CD4-positive, alpha-beta T cell treated with Interleukin-6 for 4 hours (primary cell): ENCODE data around the gene CFAP97D1.

ENCODE experiments used
- DNase-seq: peaks from one replicate; pipeline ENCODE4 v3.0.0-alpha.2; 2020; ENCODE audit warnings: mixed read lengths

Gene CFAP97D1

DNA sequence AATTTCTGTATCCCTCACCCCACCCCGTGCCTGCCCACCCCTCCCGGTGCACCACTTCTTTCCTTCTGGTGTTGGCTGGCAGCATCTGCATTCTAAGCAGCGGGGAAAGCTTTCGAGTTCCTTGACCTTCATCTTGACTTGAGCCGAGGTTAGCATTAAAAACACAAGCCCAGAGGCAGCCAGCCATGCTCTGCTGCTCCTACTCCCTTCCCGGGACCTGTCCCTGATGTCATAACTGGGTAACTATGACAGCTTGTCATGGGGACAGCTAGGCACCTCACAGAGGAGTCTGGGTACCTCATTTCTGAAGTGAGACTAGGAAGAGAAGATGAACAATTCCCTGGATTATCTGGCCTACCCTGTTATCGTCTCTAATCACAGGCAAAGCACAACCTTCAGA is at the start of gene CFAP97D1:
Gene CFAP97D1 (plus strand): TSS at position 301 of the 400 bp plus-strand sequence. CDS start 28 bp downstream, at position 329.
- no peak for DNase-seq

DNA sequence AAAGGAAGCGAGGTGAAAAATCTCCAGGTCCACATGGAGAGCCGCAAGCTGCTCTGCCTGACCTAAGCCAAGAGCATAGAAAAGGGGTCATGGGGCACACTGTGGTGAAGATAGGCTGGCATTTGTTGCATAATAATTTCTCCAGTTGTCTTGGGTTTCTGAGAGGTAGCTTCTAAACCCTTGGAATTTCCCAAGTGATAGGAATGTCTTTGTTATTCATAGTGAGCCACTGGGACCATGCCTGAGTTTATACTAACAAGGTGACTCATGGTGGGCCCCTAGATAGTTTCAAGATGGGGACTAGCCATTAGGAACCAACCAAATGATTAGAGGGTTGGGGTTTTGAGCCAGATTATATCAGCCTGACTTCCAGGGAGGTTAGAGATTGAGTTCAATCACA is 47.3 kb upstream of the CFAP97D1 start:
- no peak for DNase-seq

DNA sequence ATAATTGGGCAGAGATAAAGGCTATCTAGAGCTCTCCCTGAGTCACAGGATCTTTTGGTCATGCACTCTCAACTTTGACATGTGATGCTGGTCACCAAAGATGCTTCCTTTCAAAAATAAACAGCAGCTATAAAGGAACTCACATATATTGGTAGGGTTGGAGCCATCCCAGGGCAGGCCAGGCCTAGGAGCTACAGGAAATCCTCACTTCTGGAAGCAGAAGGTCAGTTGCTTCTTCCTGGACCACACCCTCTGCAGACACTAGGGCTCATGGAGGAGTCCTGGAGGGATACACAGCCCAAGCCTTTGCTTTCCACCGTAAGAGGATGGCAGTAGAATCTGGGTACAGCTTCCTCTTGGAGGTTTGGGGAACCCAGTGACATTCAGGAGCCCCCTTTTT is 46.3 kb upstream of the CFAP97D1 start:
- no peak for DNase-seq

DNA sequence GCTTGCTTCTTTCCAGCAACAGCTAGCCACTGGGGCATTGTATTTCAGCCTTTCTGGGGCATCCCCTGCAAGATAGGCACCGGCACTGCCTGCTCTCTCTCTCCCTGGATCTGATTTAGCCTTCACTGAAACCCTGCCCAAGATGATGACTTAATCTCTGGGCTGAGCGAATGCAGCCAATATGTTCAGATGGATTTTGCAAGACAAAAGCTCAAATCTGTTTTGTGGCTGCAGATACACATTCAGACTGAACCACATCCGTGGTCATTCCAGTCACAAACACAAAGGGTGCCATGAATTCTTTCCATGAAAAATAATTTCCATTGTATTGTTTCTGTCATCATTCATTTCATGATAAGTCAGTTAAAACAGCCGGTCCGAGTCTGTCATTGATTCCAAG is 45.9 kb upstream of the CFAP97D1 start:
- no peak for DNase-seq

DNA sequence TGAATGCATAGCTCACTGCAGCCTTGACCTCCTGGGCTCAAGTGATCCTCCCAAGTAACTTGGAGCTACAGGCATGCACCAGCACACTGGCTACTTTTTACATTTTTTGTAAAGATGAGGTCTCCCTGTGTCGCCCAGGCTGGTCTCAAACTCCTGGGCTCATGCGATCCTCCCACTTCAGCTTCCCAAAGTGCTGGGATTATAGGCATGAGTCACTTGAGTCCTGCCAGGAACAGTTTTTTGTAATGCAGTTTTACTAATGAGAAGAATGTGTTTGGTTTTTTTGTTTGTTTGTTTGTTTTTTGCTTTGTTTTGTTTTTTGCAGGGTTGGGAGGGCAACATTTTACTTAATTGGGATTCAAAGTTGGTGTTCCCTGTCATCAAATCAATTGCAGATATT is 43.8 kb upstream of the CFAP97D1 start:
- DNase-seq = no peak

DNA sequence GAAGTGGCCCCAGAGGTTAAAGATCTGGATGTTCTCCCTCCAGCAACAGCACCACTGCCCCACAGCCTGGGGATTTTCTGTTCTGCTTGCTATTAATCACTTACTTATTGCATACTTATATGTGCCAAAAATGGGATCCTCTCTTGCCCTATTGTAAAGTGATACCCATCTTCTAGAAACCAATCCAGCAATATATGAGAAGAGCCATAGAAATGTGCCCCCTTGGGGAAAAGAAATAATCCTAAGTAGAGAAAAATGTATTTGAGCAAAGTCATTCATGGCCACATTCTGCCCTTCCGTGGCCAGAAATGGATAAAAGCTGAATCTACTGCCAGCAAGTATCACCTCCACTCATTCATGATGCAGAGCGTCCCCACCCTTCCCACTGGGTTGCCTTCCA is 42.5 kb upstream of the CFAP97D1 start:
- no peak for DNase-seq

DNA sequence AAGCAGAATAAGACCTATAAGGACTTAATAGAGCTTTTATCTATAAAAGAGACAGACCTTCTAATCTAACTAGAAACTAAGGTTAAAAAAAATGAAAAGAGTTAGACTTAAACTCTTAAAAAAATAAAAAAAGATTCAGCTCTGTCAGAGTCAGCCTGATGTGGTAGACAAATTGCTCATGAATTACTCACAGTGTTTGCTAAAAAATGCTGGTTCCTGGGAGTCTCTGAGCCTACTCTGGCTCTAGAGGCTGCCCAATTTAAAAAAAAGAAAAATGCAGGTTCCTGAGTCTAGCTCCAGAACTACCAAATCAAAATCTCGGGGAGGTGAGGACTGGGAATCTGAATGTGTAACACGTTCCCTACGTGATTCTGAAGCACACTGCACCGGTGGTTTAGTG is 39.7 kb upstream of the CFAP97D1 start:
- DNase-seq = no peak

DNA sequence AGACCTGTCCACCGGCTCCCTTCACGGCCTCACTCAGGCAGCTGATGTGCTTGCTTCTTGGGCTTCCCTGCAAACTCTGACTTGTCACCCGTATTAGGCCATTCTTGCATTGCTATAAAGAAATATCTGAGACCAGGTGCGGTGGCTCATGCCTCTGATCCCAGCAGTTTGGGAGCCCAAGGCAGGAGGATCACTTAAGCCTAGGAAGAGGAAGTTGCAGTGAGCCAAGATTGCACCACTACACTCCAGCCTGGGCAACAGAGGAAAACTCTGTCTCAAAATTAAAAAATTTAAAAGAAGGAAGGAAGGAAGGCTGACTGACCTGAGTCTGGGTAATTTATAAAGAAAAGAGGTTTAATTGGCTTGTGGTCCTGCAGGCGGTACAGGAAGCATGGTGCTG is 38.6 kb upstream of the CFAP97D1 start:
- DNase-seq = no peak

DNA sequence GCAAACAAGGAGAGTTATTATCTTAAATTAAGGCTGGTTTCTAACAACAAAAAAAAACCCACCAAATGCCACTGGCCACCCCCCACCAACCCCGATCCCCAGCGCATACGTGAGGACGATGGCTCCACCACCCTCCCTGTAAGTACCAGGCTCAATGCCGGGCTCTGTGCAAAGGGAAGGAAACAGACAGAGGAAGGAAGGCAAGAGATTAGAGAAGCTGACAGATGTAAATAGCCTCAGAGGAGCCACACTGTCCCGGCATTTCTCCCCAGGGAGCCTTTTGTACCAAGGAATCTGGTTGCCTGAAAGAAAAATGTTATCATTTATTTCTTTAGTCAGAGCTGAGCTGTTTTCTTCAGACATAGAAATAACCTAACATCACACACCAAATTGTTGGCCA is 34.7 kb upstream of the CFAP97D1 start:
- DNase-seq = no peak

DNA sequence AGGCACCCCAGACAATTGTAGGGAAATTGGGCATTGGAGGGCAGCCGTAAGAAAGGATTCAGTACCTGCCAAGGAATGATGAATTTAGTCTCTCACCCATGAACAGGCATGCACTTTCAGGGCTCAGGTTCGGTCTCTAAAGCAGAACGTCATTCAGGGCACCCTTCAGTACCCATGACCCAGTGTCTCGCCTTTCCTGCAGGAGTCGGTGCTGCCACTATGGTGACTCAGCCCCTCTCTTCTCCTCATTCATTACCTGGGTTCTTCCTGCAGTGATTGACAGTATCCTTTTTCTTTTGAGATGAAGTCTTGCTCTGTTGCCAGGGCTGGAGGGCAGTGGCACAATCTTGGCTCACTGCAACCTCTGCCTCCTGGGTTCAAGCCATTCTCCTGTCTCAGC is 30.1 kb upstream of the CFAP97D1 start:
- DNase-seq = no peak

DNA sequence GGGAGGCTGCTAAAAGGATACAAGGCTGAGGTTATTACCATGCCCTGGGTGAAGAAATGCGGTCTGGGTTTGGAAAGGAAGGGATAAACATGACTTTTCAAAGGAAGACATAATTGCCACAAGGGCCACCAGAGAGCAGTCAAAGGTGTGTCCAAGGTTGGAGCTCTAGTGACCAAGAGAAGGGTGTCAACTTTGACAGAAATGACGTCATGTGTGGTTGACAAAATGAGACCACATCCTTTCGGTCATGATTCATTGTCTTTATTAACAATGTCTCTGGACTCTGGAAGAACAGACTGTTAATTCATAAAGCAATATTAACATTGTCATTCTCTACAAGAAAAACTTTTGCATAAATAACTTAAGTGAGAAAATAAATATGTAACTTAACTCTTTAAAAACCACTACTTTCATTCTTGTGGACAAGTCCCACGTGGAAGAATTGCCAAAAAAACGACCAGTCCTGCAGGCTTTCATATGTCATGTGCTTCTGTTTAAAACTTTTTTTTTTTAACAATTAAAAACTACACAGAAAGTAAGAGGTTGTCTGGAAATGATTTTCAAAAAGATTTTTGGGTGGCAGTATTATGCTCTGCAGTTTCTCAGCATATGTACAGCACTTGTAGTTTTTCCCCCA is 26.6 kb upstream of the CFAP97D1 start:
- no peak for DNase-seq

DNA sequence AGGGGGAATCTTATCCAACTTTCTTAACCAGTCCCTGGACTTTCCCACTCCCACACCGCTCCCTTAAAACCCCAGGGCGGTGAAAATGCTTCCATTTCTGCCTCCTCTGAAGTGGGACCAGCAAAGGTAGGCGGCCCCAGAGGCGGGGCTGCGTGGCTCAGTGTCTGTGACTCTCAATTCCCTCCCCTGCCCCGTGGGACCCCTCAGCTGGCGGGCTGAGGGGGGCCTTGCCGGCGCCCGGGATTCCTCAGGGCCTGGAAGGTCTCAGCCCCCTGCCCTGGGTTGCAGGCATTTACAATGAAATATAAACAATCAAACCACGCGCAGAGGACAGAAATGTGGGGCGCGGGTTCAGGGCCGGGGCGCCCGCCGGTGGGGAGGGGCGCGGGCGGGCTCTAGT is 25.3 kb upstream of the CFAP97D1 start:
- no peak for DNase-seq

DNA sequence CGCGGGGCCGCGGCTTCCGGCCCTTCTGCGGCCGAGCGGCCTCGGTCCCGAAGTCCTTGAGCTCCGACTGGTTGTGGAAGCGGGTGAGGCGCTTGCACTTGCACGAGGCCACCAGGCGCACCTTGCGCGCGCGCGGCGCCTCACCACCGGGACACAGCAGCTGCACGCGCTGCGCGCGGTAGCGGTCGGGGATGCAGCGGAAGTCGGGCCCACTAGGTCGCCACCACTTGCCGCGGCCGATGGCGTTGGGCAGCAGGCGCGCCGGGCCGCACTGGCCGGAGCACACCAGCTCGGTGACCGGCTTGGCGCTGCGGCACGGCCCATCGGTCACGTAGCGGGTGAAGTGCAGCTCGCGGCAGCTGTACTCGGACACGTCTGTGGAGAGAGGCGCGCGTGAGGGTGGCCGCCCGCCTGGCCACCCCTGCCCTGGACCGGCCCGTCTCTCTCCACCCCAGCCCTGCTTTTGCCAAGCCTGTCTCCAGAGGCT is 24.8 kb upstream of the CFAP97D1 start:
- no peak for DNase-seq

DNA sequence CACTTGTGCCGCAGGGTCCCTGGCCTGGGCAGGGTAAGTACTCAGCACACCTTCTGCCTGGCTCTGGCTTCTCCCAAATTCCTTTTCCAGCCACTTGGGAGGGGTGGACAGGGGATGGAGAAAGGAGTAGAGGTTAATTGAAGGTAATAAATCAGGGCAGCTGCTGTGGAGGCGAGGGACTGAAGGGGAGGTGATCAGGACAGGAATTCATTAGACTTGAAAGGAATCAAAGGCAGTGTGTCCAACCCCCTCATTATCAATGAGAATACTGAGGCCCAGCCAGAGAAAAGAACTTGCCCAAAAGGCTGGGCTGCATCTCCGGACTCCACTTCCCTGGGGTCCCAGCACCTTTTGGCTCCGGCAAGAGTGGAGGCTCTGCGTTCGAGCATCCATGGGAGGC is 24.0 kb upstream of the CFAP97D1 start:
- no peak for DNase-seq

DNA sequence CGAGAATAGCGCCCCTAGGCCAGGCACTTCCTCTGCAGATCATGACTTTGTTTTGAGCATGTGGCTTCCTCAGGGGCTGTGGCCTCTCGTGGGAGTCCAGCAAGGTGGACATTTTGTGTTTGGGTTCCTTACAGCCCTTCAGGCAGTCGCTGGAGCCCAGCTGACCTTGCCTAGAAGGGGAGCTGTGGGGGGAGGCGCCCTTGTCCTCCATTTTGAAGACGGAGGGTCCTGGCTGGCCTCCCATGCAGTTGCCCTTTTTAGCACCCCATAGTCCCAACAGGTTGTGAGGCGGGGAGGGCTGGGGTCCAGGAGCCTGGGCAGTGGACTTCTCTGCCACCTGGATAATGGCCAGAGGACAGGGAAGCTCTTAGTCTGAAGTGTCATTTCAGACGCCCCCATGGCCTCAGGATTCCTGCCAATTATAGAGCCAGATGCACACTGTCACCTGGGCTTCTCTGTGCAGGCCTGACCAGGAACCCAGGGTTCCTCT is 23.0 kb upstream of the CFAP97D1 start:
- no peak for DNase-seq

DNA sequence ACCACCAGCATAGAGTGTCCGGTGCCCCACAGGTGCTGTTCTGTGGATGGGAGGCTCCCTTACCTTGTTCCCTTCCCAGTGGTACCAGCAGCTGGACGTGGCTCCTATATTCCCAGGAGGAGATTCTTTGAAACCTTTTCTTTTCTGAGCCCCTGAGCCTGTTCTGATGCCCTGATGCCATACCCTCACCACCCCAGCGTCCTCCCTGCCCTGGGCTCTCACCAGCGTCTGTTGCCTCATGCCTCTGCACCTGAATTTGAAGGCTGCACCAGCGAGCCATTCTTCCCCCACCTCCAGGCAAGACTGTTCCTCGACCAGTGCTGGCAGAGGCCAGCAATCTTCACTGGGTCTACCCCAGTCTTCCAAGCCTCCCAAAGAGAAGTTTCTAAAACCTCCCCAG is 22.1 kb upstream of the CFAP97D1 start:
- DNase-seq = no peak

DNA sequence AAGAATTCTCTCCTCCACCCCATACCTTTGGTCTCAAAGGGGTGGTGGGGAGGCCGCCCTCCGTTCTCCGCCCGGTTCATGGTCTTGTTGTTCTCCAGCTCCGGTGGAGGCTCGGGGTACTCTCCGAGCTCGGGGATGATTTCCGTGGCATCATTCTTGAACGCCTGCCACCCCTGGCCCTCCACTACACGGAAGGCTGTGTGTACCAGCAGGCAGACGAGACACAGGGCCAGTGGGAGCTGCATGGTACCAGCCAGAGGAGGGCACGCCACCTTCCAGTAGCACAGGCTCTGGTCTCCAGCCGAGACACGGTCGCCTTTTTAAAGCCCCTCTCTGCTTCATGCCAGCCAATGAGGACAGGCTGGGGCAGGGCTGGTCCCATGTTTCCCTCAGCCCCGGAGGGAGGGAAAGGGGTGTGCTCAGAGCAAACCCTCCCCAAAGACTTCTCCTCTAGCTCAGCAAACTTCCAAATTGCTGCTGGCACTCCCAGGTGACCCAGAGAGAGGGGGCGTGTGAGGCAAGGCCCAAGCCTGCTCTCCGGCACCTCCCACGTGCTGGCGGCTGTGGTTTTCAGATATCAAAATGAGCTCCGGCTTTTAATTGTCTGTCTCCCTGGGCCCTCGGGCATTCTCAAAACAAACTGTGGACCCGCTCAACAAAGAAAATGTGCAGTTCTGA is 21.6 kb upstream of the CFAP97D1 start, which contains the start of gene SOST:
Gene SOST (minus strand): TSS at position 295 of the 678 bp plus-strand sequence. CDS start 50 bp downstream, at position 245.
- no peak for DNase-seq

DNA sequence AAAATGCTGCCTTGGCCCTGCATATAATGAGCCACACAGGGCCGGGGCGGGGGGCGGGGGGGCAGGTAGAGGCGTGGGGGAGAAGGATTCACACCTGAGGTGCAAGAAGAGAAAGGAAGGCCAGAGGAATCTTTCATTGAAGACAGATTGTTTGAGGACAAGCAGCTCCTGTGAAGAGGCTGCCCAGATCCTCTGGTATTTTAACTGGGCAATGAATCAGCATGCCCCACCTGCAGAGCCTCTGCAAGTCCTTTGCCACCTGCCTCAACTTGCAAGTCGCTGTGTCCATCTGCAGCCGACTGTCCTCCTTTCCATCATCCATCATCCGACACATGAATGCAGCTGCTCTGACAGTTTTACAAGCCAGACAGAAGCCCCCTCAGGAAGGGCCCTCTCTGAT is 20.4 kb upstream of the CFAP97D1 start:
- DNase-seq = no peak

DNA sequence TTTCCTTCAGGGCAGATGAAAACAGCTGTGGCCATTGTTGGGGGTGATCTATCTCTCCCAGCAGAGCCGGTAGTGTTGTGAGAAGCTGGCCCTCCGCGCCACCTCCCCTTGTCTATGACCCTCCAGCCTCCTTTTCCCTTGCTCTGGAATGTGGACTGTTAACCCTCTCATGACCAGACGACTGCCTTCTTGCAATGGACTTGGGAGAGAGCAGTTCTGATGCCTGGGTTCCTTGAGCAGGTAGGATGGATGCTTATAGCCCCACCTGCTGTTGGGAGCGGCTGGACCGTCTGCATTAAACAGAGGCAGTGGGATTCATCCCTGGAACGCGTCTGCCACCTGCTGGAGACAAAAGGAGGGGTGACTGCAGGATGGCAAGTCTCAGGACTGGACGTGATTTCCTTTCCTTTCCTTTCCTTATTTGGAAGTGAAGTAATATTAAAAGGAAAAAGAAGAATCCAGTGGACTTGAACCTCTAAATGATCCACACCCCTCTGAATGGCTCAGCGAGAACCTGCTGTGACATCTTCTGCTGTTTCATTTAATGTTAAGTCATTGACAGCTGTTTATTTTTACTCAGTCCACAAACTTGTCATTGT is 19.9 kb upstream of the CFAP97D1 start:
- peak; percentile 92 for DNase-seq

DNA sequence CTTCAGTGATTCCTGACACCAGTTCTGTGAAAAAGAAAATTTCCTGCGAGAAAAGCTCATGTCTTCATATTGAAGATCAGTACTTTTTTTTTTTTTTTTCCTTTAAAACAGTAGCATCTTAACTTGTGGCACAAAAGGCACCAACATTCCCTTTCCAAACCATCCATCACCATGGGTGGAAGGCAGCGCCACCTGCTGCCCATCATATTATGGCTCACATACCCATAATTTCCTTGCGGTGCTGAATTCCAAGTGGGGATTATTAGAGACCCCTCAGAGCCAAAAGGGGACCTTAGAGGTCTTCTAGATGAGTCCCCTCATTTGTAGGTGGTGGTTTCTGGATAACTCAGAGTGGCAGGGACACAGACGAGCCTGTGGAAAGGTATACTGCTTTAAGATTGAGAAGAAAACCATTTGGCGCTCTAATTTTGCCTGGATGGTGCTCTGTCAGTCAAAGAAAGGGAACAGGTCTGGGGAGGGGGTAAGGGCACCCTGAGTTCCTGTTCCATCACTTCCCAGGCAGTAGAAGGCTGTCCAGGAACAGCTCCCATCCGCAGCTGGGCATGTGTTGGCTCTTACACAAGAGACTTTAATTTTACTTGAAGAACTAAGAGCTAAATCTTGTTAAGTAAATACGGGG is 13.7 kb upstream of the CFAP97D1 start:
- DNase-seq = peak; percentile 62

DNA sequence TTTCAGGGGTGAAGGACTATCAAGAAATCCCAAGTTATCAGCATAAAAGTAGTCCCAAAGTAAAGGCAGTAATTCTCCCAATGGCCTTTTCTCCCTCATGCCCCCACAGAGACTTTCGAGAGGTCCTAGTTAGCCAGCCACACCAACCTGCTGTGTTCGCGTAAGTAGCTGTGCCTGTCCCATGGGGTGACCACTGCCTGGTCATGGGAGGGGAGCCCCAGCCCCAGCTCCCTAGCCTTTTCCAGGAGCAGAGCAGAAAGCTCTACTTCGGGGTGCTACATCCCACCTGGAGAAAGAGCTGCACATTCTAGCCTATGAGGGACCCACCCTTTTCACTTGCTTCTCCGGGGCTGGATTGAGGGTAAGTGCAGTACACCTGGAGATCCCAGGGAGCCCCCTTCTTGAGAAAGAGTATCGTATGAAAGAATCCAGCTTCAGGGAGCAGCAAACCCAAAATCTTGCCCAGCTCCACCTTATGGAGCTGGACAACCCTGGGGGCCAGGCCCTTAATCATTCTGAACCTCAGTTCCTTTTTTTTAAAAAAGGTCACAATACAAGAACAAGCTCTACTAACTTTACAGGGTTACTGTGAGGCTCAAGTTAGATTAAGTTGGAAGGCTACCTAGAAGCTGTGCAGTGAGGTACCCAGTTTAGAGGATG is 13.1 kb upstream of the CFAP97D1 start:
- DNase-seq = no peak

DNA sequence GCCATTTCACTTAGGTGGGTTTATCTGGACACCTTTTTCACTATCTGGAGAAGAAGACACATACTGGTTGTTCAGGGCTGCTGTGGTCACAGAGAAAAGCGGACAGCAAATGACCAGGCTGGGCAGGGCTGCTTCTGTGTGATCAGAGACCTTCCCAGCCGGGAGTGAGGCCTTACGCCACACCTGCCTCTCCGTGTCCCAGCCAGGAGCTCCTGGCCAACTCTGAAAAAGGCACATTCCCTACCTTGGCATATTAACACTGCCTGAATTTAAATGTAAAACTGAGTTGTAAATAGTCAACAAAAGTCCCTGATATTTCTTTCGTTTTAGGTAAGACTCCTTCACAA is 12.5 kb upstream of the CFAP97D1 start:
- DNase-seq = no peak

DNA sequence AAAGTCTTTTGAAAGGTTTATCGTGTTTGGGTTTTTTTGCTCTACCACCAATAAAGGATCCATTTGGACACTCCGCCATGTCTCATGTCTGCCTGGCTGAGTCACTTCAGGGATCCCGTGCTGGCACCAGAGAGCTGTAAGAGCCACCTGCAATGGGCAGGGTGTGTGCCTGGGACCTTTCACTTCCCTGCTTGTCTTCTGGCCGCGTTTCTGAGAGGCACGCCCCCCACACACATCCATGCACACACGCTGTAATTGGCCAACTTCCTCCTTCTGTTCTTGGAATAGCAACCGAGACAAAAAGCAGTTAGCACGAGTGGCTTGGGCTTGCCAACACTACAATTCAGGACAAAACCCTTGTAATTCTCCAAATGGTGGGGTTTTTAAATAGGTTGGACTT is 11.9 kb upstream of the CFAP97D1 start:
- no peak for DNase-seq
